Left lung (tissue), 10 donors: Measurements from ENCODE around the gene CENPP. TPM values are rescaled to one million over a fixed set of nuclear protein-coding genes. Genes with fewer than 3 reads are reported as not detected.

Experiments used
- ATAC-seq: fragments of 200-7000 bp; cut with Tn5 transposase; one replicate; pipeline ENCODE4 v1.9.1; 2020; ENCODE audit warnings: moderate library complexity
- DNase-seq, 4 donors: peaks; one replicate each; pipeline ENCODE4 v3.0.0-alpha.2; 2013 to 2020
- H3K27ac ChIP-seq, 2 donors: fragments of 200-600 bp; sonication (generic) in 1 of 2; one replicate each; pipeline versions ENCODE4 v1.5.0 to v1.8.0; 2020 to 2021
- H3K27me3 ChIP-seq, 2 donors: fragments of 200-600 bp; sonication (generic) in 1 of 2; one replicate each; pipeline versions ENCODE4 v1.5.0 to v1.8.0; 2020 to 2021
- H3K36me3 ChIP-seq, 2 donors: fragments of 200-600 bp; sonication (generic) in 1 of 2; one replicate each; pipeline versions ENCODE4 v1.5.0 to v1.8.0; 2020 to 2021
- H3K4me1 ChIP-seq, 2 donors: fragments of 200-600 bp; one replicate each; pipeline ENCODE4 v1.8.0; 2021
- H3K4me3 ChIP-seq, 2 donors: fragments of 200-600 bp; sonication (generic) in 1 of 2; one replicate each; pipeline versions ENCODE4 v1.5.0 to v1.8.0; 2020 to 2021; ENCODE audit warnings: mild to moderate bottlenecking in 1 of 2
- H3K9me3 ChIP-seq, 2 donors: fragments of 200-600 bp; sonication (generic) in 1 of 2; one replicate each; pipeline versions ENCODE4 v1.5.0 to v1.8.0; 2020 to 2021
- intact Hi-C, 2 donors: fragments of 100-400 bp; cut with DNase I; formaldehyde crosslinking; loops; one replicate each; pipeline versions ENCODE4 v1.11.2 to v1.14.2; 2022
- polyA plus RNA-seq, 6 donors: library from polyadenylated mRNA; unstranded; fragments of 120-200 nt; gene quantifications; one replicate each; pipeline ENCODE4 v1.2.1, GENCODE V29; 2013; ENCODE audit not compliant: insufficient read length in 6 of 6
- total RNA-seq, 2 donors: library from RNA; stranded (reverse); fragmentation: NEBNext Ultra II Directional; extraction: Animal tissue kit (Norgen Biotek cat#: 25700); gene quantifications; one replicate each; pipeline ENCODE4 v1.2.1, GENCODE V29; 2021
- TF ChIP-seq, protein P1 (sequence below), 2 donors: fragments of 200-600 bp; sonication (generic) in 1 of 2; IDR thresholded peaks; one replicate each; pipeline versions ENCODE4 v1.5.0 to v1.8.0; 2021; ENCODE audit warnings: antibody characterized with exemption in 2 of 2
- donor health status: DM: no; HTN: yes; CAD: no.
- donor health status: DM: no; HTN: no; CAD: no.

Gene CENPP
- total and polyA plus RNA-seq, 8 donors: 3.2 to 9.0 (median 5.7) TPM

DNA sequence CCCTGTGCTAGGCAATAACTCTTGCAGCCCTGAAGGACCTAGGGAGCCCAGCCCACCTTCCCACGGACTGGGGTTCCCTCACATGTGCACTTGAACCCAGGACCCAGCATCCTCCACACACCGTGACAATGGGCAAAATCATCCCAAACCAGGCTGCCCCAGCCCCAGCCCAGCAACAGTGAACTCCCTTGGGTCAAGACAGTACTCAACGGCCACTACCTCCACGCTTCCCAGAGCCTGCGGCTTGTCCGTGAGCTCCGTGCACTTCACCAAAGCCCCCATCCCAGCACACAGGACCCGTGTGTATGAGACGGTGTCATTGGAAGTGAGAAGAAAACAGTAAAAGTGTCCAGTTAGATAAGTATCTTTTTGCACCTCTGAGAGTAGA lies 288.4 kb downstream of the CENPP start:
- Histone ChIP-seq H3K9me3 (no peaks in the 10 kb centered on the region), H3K4me3 (no peak overlapping the region), H3K4me1 (no peaks in the 10 kb centered on the region), H3K27me3 (no peaks in the 10 kb centered on the region), H3K36me3 (peaks cover 0 to 87% of the 10 kb centered on the region in 2 donors), H3K27ac (peak overlapping the region in 1 of 2 donors; percentile 86)
- intact Hi-C loops: no loop called here
- ATAC-seq: no peak
- TF ChIP-seq, protein P1, sequence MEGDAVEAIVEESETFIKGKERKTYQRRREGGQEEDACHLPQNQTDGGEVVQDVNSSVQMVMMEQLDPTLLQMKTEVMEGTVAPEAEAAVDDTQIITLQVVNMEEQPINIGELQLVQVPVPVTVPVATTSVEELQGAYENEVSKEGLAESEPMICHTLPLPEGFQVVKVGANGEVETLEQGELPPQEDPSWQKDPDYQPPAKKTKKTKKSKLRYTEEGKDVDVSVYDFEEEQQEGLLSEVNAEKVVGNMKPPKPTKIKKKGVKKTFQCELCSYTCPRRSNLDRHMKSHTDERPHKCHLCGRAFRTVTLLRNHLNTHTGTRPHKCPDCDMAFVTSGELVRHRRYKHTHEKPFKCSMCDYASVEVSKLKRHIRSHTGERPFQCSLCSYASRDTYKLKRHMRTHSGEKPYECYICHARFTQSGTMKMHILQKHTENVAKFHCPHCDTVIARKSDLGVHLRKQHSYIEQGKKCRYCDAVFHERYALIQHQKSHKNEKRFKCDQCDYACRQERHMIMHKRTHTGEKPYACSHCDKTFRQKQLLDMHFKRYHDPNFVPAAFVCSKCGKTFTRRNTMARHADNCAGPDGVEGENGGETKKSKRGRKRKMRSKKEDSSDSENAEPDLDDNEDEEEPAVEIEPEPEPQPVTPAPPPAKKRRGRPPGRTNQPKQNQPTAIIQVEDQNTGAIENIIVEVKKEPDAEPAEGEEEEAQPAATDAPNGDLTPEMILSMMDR (IDR thresholded peaks at IDR 0.05): no peak
- DNase-seq: no peak

DNA sequence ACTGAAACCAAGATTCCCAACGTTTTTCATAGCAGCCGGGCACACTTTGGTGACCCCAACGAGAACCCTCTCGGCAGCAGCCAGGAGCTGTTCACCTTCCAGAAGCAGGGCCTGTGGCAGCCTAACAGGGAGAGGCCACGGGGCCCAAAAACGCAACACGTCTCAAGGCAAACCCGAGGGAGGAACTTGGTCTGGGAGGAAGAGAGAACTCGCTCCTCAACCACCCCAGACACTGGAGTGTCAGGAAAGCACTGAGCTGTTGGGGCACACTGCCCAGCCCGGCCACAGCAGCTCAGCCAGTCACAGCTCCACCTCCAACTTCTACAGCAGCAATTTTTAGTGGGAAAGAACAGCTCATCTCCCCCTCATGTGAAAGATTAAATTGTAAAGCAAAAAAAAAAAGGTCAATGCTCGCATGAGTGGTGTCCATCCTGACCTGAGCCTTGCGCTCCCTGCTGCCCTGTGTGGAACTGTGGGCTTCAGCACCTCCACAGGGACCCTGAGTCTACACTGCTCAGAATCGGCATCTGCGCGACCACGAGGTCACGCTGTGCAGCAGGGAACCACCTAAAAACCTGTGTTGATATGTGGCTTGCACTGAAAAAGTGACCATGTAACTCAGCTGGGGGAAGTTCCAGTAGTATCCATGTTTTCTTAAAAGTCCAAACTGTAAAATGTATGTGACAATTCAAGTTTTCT lies 289.2 kb downstream of the CENPP start:
- DNase-seq (peak in 2 of 4 donors; percentile 50 to 53), ATAC-seq (peak; percentile 39)
- Histone ChIP-seq H3K27ac (peak overlapping the region in 1 of 2 donors; percentile 86), H3K27me3 (no peaks in the 10 kb centered on the region), H3K4me1 (no peaks in the 10 kb centered on the region), H3K9me3 (no peaks in the 10 kb centered on the region), H3K36me3 (peaks cover 0 to 95% of the 10 kb centered on the region in 2 donors), H3K4me3 (no peak overlapping the region)
- intact Hi-C loops: no loop called here
- TF ChIP-seq, protein P1 (IDR thresholded peaks at IDR 0.05): no peak

DNA sequence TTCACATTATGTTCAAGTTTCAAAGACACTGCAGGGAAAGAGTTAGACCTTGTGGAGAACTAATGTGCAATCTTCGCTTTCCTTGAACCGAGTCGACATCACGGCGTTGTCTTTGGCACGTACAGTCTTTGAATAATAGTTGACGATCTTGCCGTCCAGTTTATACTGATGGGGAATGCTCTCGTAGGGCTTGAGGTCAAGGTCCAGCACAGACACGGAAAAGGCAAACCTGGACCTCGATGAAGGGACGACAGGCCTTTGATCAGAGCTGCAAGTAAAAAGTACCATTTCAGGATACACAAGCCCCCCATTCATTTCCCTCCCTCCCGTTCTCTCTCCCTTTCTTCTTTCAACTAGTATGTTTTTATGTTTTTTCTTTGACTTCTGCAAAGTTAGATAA lies 290.0 kb downstream of the CENPP start:
- no peaks in the 10 kb centered on the region for H3K9me3 ChIP-seq
- DNase-seq (no peak), ATAC-seq (no peak)
- intact Hi-C loops: no loop called here
- H3K4me1 ChIP-seq: no peaks in the 10 kb centered on the region
- TF ChIP-seq, protein P1 (IDR thresholded peaks at IDR 0.05): no peak
- no peak overlapping the region for H3K4me3 ChIP-seq
- peaks cover 0 to 99% of the 10 kb centered on the region in 2 donors for H3K36me3 ChIP-seq
- no peaks in the 10 kb centered on the region for H3K27me3 ChIP-seq
- H3K27ac ChIP-seq: peak overlapping the region in 1 of 2 donors; percentile 86

DNA sequence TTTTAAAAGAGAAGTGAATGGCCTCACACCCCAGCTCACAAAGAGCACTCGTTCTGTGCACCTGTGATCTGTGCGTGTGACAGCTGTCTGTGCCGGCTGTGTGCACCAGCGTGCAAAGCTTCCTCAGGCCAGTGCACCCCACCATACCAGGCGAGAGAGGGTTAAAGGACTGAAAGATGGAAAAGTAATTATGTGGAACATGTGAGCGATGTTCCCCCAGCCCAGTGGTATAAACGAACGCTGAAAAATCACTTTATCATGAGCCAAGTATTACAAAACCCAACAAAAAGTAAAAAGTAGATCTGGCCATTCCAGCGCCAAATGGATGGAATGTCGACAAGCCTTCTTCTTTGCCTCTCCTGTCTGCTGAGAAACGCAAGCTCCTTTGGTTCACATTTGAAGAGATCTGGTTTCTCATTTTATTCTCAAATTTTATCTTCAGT lies 290.5 kb downstream of the CENPP start:
- Histone ChIP-seq H3K4me3 (no peak overlapping the region), H3K9me3 (no peaks in the 10 kb centered on the region), H3K27me3 (no peaks in the 10 kb centered on the region), H3K4me1 (no peaks in the 10 kb centered on the region), H3K36me3 (peaks cover 0 to 95% of the 10 kb centered on the region in 2 donors), H3K27ac (peak overlapping the region in 1 of 2 donors; percentile 86)
- intact Hi-C loops: no loop called here
- DNase-seq: peak in 2 of 4 donors; percentile 70 to 80
- TF ChIP-seq, protein P1 (IDR thresholded peaks at IDR 0.05): no peak
- ATAC-seq: peak; percentile 37

DNA sequence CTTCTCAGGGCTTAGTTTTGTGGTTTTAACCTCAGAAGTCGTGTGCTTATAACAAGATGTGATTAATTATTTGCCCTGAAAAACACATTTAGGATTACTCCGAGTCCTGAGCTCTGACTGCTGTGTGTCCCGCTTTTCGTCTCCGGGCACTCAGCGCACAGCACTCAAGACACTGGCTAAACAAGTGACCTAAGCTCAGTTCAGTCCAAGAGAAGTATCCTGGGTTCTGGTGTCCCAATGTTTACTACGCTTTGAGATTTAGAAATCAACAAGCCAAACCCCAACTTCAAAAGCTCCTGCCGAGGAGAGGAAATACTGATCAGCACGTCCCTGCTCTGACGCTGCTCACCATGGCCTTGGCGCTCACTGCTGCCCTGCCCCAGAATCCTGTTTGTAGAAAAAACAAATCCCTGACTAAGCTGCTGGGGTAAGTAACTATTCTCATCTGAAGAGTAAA lies 290.9 kb downstream of the CENPP start:
- peak; percentile 43 for ATAC-seq
- intact Hi-C loops: no loop called here
- DNase-seq: peak in 1 of 4 donors; percentile 63
- Histone ChIP-seq H3K27me3 (no peaks in the 10 kb centered on the region), H3K4me1 (no peaks in the 10 kb centered on the region), H3K27ac (peak overlapping the region in 1 of 2 donors; percentile 86), H3K9me3 (no peaks in the 10 kb centered on the region), H3K36me3 (peaks cover 0 to 90% of the 10 kb centered on the region in 2 donors), H3K4me3 (no peak overlapping the region)
- TF ChIP-seq, protein P1 (IDR thresholded peaks at IDR 0.05): no peak
